Breast epithelium (tissue), 4 donors: ENCODE data around the gene GAL3ST2. TPM values are rescaled to one million over a fixed set of nuclear protein-coding genes. Genes with fewer than 3 reads are reported as not detected.

Source experiments
- DNase-seq, 2 donors: peaks; one replicate each; pipeline ENCODE4 v3.0.0-alpha.2; 2019; ENCODE audit warnings: low spot score in 2 of 2
- H3K27ac ChIP-seq, 2 donors: fragments of 200-600 bp; sonication (generic) in 1 of 2; one replicate each; pipeline ENCODE4 v1.5.1; 2016 to 2019; ENCODE audit warnings: mild to moderate bottlenecking in 1 of 2
- H3K27me3 ChIP-seq, 2 donors: fragments of 200-600 bp; sonication (generic) in 1 of 2; one replicate each; pipeline versions ENCODE4 v1.5.1 to v1.6.0; 2017 to 2019; ENCODE audit warnings: control low read depth in 1 of 2, mild to moderate bottlenecking in 1 of 2
- H3K36me3 ChIP-seq: fragments of 200-600 bp; one replicate; pipeline ENCODE4 v1.5.1; 2019
- H3K4me1 ChIP-seq, 2 donors: fragments of 200-600 bp; sonication (generic); one replicate each; pipeline ENCODE4 v1.5.1; 2016 to 2019; ENCODE audit warnings: control low read depth in 1 of 2
- H3K4me3 ChIP-seq, 3 donors: fragments of 200-600 bp; sonication (generic); 1 replicate in 2 of 3; 2 replicates in 1 of 3; pipeline ENCODE4 v1.5.1; 2016 to 2019; ENCODE audit warnings: mild to moderate bottlenecking in 3 of 3, moderate library complexity in 2 of 3
- H3K9me3 ChIP-seq, 2 donors: fragments of 200-600 bp; sonication (generic) in 1 of 2; one replicate each; pipeline ENCODE4 v1.5.1; 2016 to 2019; ENCODE audit warnings: control low read depth in 1 of 2
- CTCF ChIP-seq, 3 donors: fragments of 450-650 bp; IDR thresholded peaks; one replicate each; pipeline ENCODE4 v1.5.1; 2016 to 2017; ENCODE audit warnings: antibody characterized with exemption in 3 of 3, mild to moderate bottlenecking in 3 of 3, moderate library complexity in 3 of 3
- POLR2A ChIP-seq: fragments of 450-650 bp; IDR thresholded peaks from one replicate; pipeline ENCODE4 v1.6.1; 2016; ENCODE audit warnings: antibody characterized with exemption, mild to moderate bottlenecking, moderate library complexity
- POLR2AphosphoS5 ChIP-seq, 3 donors: sonication (generic); formaldehyde crosslinking; IDR thresholded peaks; one replicate each; pipeline ENCODE4 v1.6.1; 2017; ENCODE audit warnings: antibody characterized with exemption in 3 of 3
- intact Hi-C: fragments of 100-400 bp; cut with DNase I; formaldehyde crosslinking; loops from one replicate; pipeline ENCODE4 v1.15.1; 2023; ENCODE audit warnings: low total_unique reads
- total RNA-seq, 3 donors: library from RNA; depleted of rRNA; stranded (reverse); fragments of >200 nt; gene quantifications; one replicate each; pipeline ENCODE4 v1.1.0, GENCODE V29; 2016

The GAL3ST2 gene
- total RNA-seq, 3 donors from 2014 or later: 2.6 TPM; not detected in 2

- no peak overlapping the region for H3K27ac ChIP-seq
- H3K36me3 ChIP-seq: no peaks in the 10 kb centered on the region
- DNase-seq: no peak
- no peaks in the 10 kb centered on the region for H3K4me1 ChIP-seq
- TF ChIP-seq POLR2A: no peak
- no peak for TF ChIP-seq POLR2AphosphoS5 (IDR thresholded peaks at IDR 0.05)
- no peak for TF ChIP-seq CTCF (IDR thresholded peaks at IDR 0.05)
- no peaks in the 10 kb centered on the region for H3K27me3 ChIP-seq
- H3K4me3 ChIP-seq: no peak overlapping the region
- intact Hi-C loops: no loop called here
- H3K9me3 ChIP-seq: no peaks in the 10 kb centered on the region
Measured at GRCh38 chr2:241793385-241793784, 16.8 kb downstream of the GAL3ST2 start.

- Histone ChIP-seq H3K27me3 (no peaks in the 10 kb centered on the region), H3K27ac (no peak overlapping the region), H3K9me3 (no peaks in the 10 kb centered on the region), H3K4me1 (no peaks in the 10 kb centered on the region), H3K4me3 (no peak overlapping the region), H3K36me3 (no peaks in the 10 kb centered on the region)
- peak in 1 of 2 donors; percentile 4 for DNase-seq
- intact Hi-C loops: no loop called here
- no peak for TF ChIP-seq POLR2AphosphoS5 (IDR thresholded peaks at IDR 0.05)
- no peak for TF ChIP-seq CTCF (IDR thresholded peaks at IDR 0.05)
- TF ChIP-seq POLR2A: no peak
Measured at GRCh38 chr2:241794250-241794823, 17.7 kb downstream of the GAL3ST2 start.

- TF ChIP-seq POLR2AphosphoS5 (IDR thresholded peaks at IDR 0.05) (no peak), POLR2A (no peak), CTCF (IDR thresholded peaks at IDR 0.05) (no peak)
- Histone ChIP-seq H3K9me3 (no peaks in the 10 kb centered on the region), H3K4me1 (no peaks in the 10 kb centered on the region), H3K4me3 (no peak overlapping the region), H3K36me3 (no peaks in the 10 kb centered on the region), H3K27me3 (no peaks in the 10 kb centered on the region), H3K27ac (no peak overlapping the region)
- intact Hi-C loops: no loop called here
- no peak for DNase-seq
Measured at GRCh38 chr2:241795021-241795999, 18.7 kb downstream of the GAL3ST2 start.

GRCh38 chr2:241796209-241796608 lies 19.6 kb downstream of the GAL3ST2 start:
- Histone ChIP-seq H3K27ac (no peak overlapping the region), H3K4me1 (no peaks in the 10 kb centered on the region), H3K27me3 (no peaks in the 10 kb centered on the region), H3K9me3 (no peaks in the 10 kb centered on the region), H3K4me3 (no peak overlapping the region), H3K36me3 (no peaks in the 10 kb centered on the region)
- TF ChIP-seq POLR2A (no peak), CTCF (IDR thresholded peaks at IDR 0.05) (no peak), POLR2AphosphoS5 (IDR thresholded peaks at IDR 0.05) (no peak)
- intact Hi-C loops: no loop called here
- no peak for DNase-seq

- DNase-seq: no peak
- H3K4me1 ChIP-seq: no peaks in the 10 kb centered on the region
- no peak overlapping the region for H3K27ac ChIP-seq
- no peaks in the 10 kb centered on the region for H3K27me3 ChIP-seq
- H3K36me3 ChIP-seq: no peaks in the 10 kb centered on the region
- no peak overlapping the region for H3K4me3 ChIP-seq
- intact Hi-C loops: no loop called here
- TF ChIP-seq POLR2A (no peak), POLR2AphosphoS5 (IDR thresholded peaks at IDR 0.05) (no peak), CTCF (IDR thresholded peaks at IDR 0.05) (no peak)
- no peaks in the 10 kb centered on the region for H3K9me3 ChIP-seq
Measured at GRCh38 chr2:241796610-241797138, 20.1 kb downstream of the GAL3ST2 start.
